ENCODE data around the gene ZNF521. TPM values are rescaled to one million over a fixed set of nuclear protein-coding genes. Genes with fewer than 3 reads are reported as not detected.

The ZNF521 gene
- total RNA-seq, 3 donors from 2014 or later = 3.2 to 11.6 (median 7.9) TPM

DNA sequence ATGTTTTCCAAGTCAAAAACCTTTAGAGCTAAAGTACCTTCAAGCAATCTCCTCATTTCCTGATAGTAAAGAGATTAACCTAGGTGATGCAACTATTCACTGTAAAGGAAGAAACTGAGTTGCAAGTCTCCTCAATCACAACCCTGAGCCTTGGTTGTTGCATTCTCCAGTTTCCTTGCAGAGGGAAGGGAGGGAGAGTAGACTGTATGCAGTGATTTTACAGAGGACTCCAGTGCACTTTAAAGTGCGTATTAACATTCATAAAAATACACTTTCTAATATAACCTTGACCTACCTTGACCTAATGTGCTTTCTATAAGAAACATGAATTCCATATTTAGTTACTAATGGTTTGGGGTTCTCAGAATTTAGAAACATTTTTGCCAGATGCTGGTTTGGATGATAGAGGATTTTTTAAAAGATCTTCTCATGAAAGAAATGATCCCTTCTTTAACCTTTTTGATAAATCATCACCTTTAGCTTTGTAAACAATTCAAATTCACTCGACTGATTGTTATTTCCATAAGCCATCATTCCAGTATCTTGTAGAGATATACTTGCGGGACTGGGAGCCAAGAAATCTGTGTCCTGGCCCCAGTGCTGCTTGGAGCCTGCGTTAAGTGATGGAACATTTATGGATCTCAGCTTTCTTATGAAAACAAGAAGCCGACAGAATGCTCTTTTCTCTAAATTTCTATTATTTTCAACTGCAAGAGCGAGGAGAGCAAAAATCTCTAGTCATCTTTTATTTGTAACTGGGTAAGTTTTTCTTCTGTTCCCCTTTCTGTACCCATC, 228.3 kb downstream of the ZNF521 start:
- TF ChIP-seq, protein P1, sequence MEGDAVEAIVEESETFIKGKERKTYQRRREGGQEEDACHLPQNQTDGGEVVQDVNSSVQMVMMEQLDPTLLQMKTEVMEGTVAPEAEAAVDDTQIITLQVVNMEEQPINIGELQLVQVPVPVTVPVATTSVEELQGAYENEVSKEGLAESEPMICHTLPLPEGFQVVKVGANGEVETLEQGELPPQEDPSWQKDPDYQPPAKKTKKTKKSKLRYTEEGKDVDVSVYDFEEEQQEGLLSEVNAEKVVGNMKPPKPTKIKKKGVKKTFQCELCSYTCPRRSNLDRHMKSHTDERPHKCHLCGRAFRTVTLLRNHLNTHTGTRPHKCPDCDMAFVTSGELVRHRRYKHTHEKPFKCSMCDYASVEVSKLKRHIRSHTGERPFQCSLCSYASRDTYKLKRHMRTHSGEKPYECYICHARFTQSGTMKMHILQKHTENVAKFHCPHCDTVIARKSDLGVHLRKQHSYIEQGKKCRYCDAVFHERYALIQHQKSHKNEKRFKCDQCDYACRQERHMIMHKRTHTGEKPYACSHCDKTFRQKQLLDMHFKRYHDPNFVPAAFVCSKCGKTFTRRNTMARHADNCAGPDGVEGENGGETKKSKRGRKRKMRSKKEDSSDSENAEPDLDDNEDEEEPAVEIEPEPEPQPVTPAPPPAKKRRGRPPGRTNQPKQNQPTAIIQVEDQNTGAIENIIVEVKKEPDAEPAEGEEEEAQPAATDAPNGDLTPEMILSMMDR (IDR thresholded peaks at IDR 0.05) = no peak
- intact Hi-C loops (cut with DNase I, micrococcal nuclease) = no loop called here
- Histone ChIP-seq H3K4me3 (no peak overlapping the region), H3K4me1 (ENCODE audit: low read depth) (no peaks in the 10 kb centered on the region), H3K36me3 (ENCODE audit: low read depth) (no peaks in the 10 kb centered on the region), H3K9me3 (no peaks in the 10 kb centered on the region)
- DNase-seq = no peak
- ATAC-seq = no peak

- Histone ChIP-seq H3K36me3 (ENCODE audit: low read depth) (no peaks in the 10 kb centered on the region), H3K9me3 (no peaks in the 10 kb centered on the region), H3K4me3 (no peak overlapping the region), H3K4me1 (ENCODE audit: low read depth) (no peaks in the 10 kb centered on the region)
- ATAC-seq = no peak
- DNase-seq = no peak
- TF ChIP-seq, protein P1 (IDR thresholded peaks at IDR 0.05) = no peak
- intact Hi-C loops (cut with DNase I, micrococcal nuclease) = no loop called here
These were observed 230.5 kb downstream of the ZNF521 start for GRCh38 chr18:25121442-25121841.

- TF ChIP-seq, protein P1 (IDR thresholded peaks at IDR 0.05) = no peak
- intact Hi-C loops (cut with DNase I, micrococcal nuclease) = no loop called here
- ATAC-seq (no peak), DNase-seq (no peak)
- Histone ChIP-seq H3K4me3 (no peak overlapping the region), H3K9me3 (no peaks in the 10 kb centered on the region), H3K36me3 (ENCODE audit: low read depth) (no peaks in the 10 kb centered on the region), H3K4me1 (ENCODE audit: low read depth) (no peaks in the 10 kb centered on the region)
These were observed 238.4 kb downstream of the ZNF521 start for GRCh38 chr18:25113566-25113965.

GRCh38 chr18:25112821-25113434, 239.0 kb downstream of the ZNF521 start:
- no peak for ATAC-seq

GRCh38 chr18:25111377-25112288, 240.3 kb downstream of the ZNF521 start:
- no peak overlapping the region for H3K4me3 ChIP-seq
- no peak for ATAC-seq
- H3K36me3 ChIP-seq (ENCODE audit: low read depth) = no peaks in the 10 kb centered on the region
- TF ChIP-seq, protein P1 (IDR thresholded peaks at IDR 0.05) = no peak
- intact Hi-C loops (cut with DNase I, micrococcal nuclease) = no loop called here
- no peaks in the 10 kb centered on the region for H3K9me3 ChIP-seq
- no peaks in the 10 kb centered on the region for H3K4me1 ChIP-seq (ENCODE audit: low read depth)
- no peak for DNase-seq

More at GRCh38 chr18:25112821-25113434, 239.0 kb downstream of the ZNF521 start:
- Histone ChIP-seq H3K36me3 (ENCODE audit: low read depth) (no peaks in the 10 kb centered on the region), H3K4me1 (ENCODE audit: low read depth) (no peaks in the 10 kb centered on the region), H3K4me3 (no peak overlapping the region), H3K9me3 (no peaks in the 10 kb centered on the region)
- DNase-seq = no peak
- TF ChIP-seq, protein P1 (IDR thresholded peaks at IDR 0.05) = no peak
- intact Hi-C loops (cut with DNase I, micrococcal nuclease) = no loop called here
